HepG2 (cell line): Measurements from ENCODE around the gene SPSB2. TPM values are rescaled to one million over a fixed set of nuclear protein-coding genes. Genes with fewer than 3 reads are reported as not detected.
A peak's percentile ranks its signal among the peaks of the same experiment; 100 is the strongest.

ENCODE experiments used
- AGO1 ChIP-seq: fragments of 200-400 bp; formaldehyde crosslinking; IDR thresholded peaks from 2 replicates; pipeline ENCODE4 v1.6.1; 2017; ENCODE audit warnings: mild to moderate bottlenecking, low read depth, low read length, moderate library complexity; ENCODE audit not compliant: poor library complexity, severe bottlenecking
- CCAR2 ChIP-seq: fragments of 200-400 bp; formaldehyde crosslinking; optimal IDR thresholded peaks from 2 replicates; pipeline ENCODE3; 2018; ENCODE audit warnings: low read depth, mild to moderate bottlenecking, low read length, moderate library complexity
- DBP ChIP-seq: sonication (generic); formaldehyde crosslinking; IDR thresholded peaks from 2 replicates; pipeline ENCODE4 v1.4.0; 2020; ENCODE audit warnings: missing genetic modification reagents; ENCODE audit errors: not compliant biosample characterization
- GTF3A ChIP-seq: sonication (generic); formaldehyde crosslinking; conservative IDR thresholded peaks from 2 replicates; pipeline ENCODE4 v1.4.0; 2020; ENCODE audit warnings: mild to moderate bottlenecking, missing genetic modification reagents
- HHEX ChIP-seq: IDR thresholded peaks from 2 replicates; pipeline ENCODE4 v1.6.1; 2016; ENCODE audit warnings: control low read depth
- HMGXB4 ChIP-seq, 2 experiments: sonication (generic) in 1 of 2; formaldehyde crosslinking in 1 of 2; IDR thresholded peaks; 2 replicates each; pipeline versions ENCODE4 v1.4.0 to v1.6.1; 2018 to 2020; ENCODE audit warnings: missing genetic modification reagents in 2 of 2, borderline replicate concordance in 1 of 2, low read depth in 1 of 2, mild to moderate bottlenecking in 1 of 2, missing biosample characterization in 1 of 2
- MAZ ChIP-seq, 2 experiments: sonication (generic) in 1 of 2; formaldehyde crosslinking in 1 of 2; IDR thresholded peaks; 2 replicates each; pipeline versions ENCODE4 v1.5.0 to v1.6.1; 2012 to 2020; ENCODE audit warnings: low read depth in 2 of 2, mild to moderate bottlenecking in 2 of 2, borderline replicate concordance in 1 of 2, improper control_type of control experiment in 1 of 2, low read length in 1 of 2, missing genetic modification reagents in 1 of 2, moderate library complexity in 1 of 2
- NFATC3 ChIP-seq: sonication (generic); formaldehyde crosslinking; IDR thresholded peaks from 2 replicates; pipeline ENCODE4 v1.5.1; 2020; ENCODE audit warnings: mild to moderate bottlenecking, missing genetic modification reagents
- RXRB ChIP-seq: IDR thresholded peaks from 2 replicates; pipeline ENCODE4 v1.6.1; 2016; ENCODE audit warnings: borderline replicate concordance, missing genetic modification reagents, missing compliant biosample characterization
- SETDB1 ChIP-seq: sonication (generic); formaldehyde crosslinking; IDR thresholded peaks from 2 replicates; pipeline ENCODE4 v1.5.1; 2020; ENCODE audit warnings: missing genetic modification reagents, mild to moderate bottlenecking, borderline replicate concordance
- SIN3B ChIP-seq: fragments of 150-350 bp; IDR thresholded peaks from 2 replicates; pipeline ENCODE4 v1.6.1; 2014; ENCODE audit warnings: low read length
- SOX6 ChIP-seq, 2 experiments: fragments of 450-650 bp in 1 of 2; sonication (generic) in 1 of 2; formaldehyde crosslinking in 1 of 2; IDR thresholded peaks; 2 replicates each; pipeline versions ENCODE4 v1.4.0 to v1.6.1; 2017 to 2020; ENCODE audit warnings: antibody characterized with exemption in 1 of 2, mild to moderate bottlenecking in 1 of 2, missing genetic modification reagents in 1 of 2
- ZBTB1 ChIP-seq: sonication (generic); formaldehyde crosslinking; IDR thresholded peaks from 2 replicates; pipeline ENCODE4 v1.4.0; 2020; ENCODE audit warnings: missing genetic modification reagents, borderline replicate concordance
- ZBTB25 ChIP-seq: IDR thresholded peaks from 2 replicates; pipeline ENCODE4 v1.6.1; 2018; ENCODE audit warnings: missing genetic modification reagents
- ZFP37 ChIP-seq: sonication (generic); formaldehyde crosslinking; IDR thresholded peaks from 2 replicates; pipeline ENCODE4 v1.4.0; 2020; ENCODE audit warnings: missing genetic modification reagents, borderline replicate concordance
- ZFX ChIP-seq: sonication (generic); formaldehyde crosslinking; IDR thresholded peaks from 2 replicates; pipeline ENCODE4 v1.4.0; 2020; ENCODE audit warnings: mild to moderate bottlenecking, low read depth, missing genetic modification reagents, moderate library complexity
- ZNF17 ChIP-seq: sonication (generic); formaldehyde crosslinking; IDR thresholded peaks from 2 replicates; pipeline ENCODE4 v1.5.0; 2020; ENCODE audit warnings: mild to moderate bottlenecking, missing genetic modification reagents
- ZNF225 ChIP-seq: sonication (generic); formaldehyde crosslinking; IDR thresholded peaks from 2 replicates; pipeline ENCODE4 v1.4.0; 2020; ENCODE audit warnings: mild to moderate bottlenecking, missing genetic modification reagents
- ZNF563 ChIP-seq: sonication (generic); formaldehyde crosslinking; IDR thresholded peaks from 2 replicates; pipeline ENCODE4 v1.8.0; 2022; ENCODE audit warnings: mild to moderate bottlenecking, moderate library complexity, missing genetic modification reagents
- ZNF572 ChIP-seq: sonication (generic); formaldehyde crosslinking; IDR thresholded peaks from 2 replicates; pipeline ENCODE4 v1.5.1; 2020; ENCODE audit warnings: mild to moderate bottlenecking, missing genetic modification reagents
- ZSCAN21 ChIP-seq: sonication (generic); formaldehyde crosslinking; IDR thresholded peaks from 2 replicates; pipeline ENCODE4 v1.8.0; 2022; ENCODE audit warnings: mild to moderate bottlenecking, missing genetic modification reagents, moderate library complexity, borderline replicate concordance
- polyA plus RNA-seq, 8 experiments: library from polyadenylated mRNA; depleted of rRNA in 3 of 8; stranded (reverse) in 7 of 8; unstranded in 1 of 8; fragments of >200 nt; fragmentation: Illumina TruSeq in 4 of 8; extraction: Trizol in 4 of 8; gene quantifications; 2 replicates each; pipeline versions ENCODE4 v1.2.1 to v1.2.3, GENCODE V29; 2011 to 2016; ENCODE audit warnings: low read depth in 4 of 8, missing spikeins in 1 of 8, mixed read lengths in 1 of 8; ENCODE audit not compliant: insufficient read depth in 1 of 8
- total RNA-seq, 5 experiments: library from RNA; depleted of rRNA; stranded (reverse); fragments of >200 nt; fragmentation: Illumina TruSeq; extraction: Trizol; gene quantifications; 2 replicates each; pipeline ENCODE4 v1.2.3, GENCODE V29; 2016; ENCODE audit warnings: low read depth in 1 of 5
- TF ChIP-seq, protein P1 (sequence below): sonication (generic); formaldehyde crosslinking; IDR thresholded peaks from 2 replicates; pipeline ENCODE4 v1.4.0; 2020; ENCODE audit warnings: mild to moderate bottlenecking, missing genetic modification reagents

SPSB2 gene
- total and polyA plus RNA-seq, 2 of the 13 experiments (the other 11 are each of a cell fraction or from before 2014, with no cell fraction given): 2.0 to 6.2 TPM

GRCh38 chr12:6867413-6868210 lies 5.5 kb downstream of the SPSB2 start, which contains the start of gene TPI1 (continued):
- TF ChIP-seq MAZ (IDR thresholded peaks at IDR 0.05; ENCODE audit: borderline replicate concordance, low read depth, low read length) (peak; percentile 34; the same call in 1 of the 2 replicates), MAZ (CRISPR knock-in tag; IDR thresholded peaks at IDR 0.05; ENCODE audit: low read depth) (no peak; the same call in 1 of the 2 replicates), DBP (CRISPR knock-in tag) (no peak), ZFP37 (CRISPR knock-in tag) (no peak), AGO1 (peak; percentile 77), ZSCAN21 (CRISPR knock-in tag) (peak; percentile 62; the same call in 1 of the 2 replicates), HMGXB4 (CRISPR knock-in tag; IDR thresholded peaks at IDR 0.05; ENCODE audit: borderline replicate concordance in 1 of 2, low read depth in 1 of 2) (peak; percentile 48 to 76; a peak in 3 of 4 replicates), NFATC3 (no peak), ZNF563 (CRISPR knock-in tag) (peak; percentile 60; the same call in 1 of the 2 replicates), ZBTB25 (no peak), CCAR2 (no peak), ZFX (peak; percentile 59), GTF3A (no peak), ZNF17 (no peak), SETDB1 (CRISPR knock-in tag) (no peak), ZBTB1 (CRISPR knock-in tag) (no peak), HHEX (CRISPR knock-in tag) (no peak), ZNF225 (0 out of 2 replicates have a peak, but pooled peaks have one; percentile 10), ZNF572 (CRISPR knock-in tag) (no peak), SOX6 (IDR thresholded peaks at IDR 0.05) (no peak), SOX6 (CRISPR knock-in tag; IDR thresholded peaks at IDR 0.05) (0 out of 2 replicates have a peak, but pooled peaks have one; percentile 24), RXRB (CRISPR knock-in tag) (peak; percentile 33; the same call in 1 of the 2 replicates), SIN3B (0 out of 2 replicates have a peak, but pooled peaks have one; percentile 55)
- TF ChIP-seq, protein P1, sequence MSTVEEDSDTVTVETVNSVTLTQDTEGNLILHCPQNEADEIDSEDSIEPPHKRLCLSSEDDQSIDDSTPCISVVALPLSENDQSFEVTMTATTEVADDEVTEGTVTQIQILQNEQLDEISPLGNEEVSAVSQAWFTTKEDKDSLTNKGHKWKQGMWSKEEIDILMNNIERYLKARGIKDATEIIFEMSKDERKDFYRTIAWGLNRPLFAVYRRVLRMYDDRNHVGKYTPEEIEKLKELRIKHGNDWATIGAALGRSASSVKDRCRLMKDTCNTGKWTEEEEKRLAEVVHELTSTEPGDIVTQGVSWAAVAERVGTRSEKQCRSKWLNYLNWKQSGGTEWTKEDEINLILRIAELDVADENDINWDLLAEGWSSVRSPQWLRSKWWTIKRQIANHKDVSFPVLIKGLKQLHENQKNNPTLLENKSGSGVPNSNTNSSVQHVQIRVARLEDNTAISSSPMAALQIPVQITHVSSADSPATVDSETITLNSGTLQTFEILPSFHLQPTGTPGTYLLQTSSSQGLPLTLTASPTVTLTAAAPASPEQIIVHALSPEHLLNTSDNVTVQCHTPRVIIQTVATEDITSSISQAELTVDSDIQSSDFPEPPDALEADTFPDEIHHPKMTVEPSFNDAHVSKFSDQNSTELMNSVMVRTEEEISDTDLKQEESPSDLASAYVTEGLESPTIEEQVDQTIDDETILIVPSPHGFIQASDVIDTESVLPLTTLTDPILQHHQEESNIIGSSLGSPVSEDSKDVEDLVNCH (CRISPR knock-in tag): no peak
